OCI-LY1 (cell line): ENCODE measurements around the gene FUCA2.

Experiments used
- EZH2 ChIP-seq: fragments of 200-600 bp; sonication (generic), shearing (Covaris generic); IDR thresholded peaks from 2 replicates; pipeline ENCODE4 v1.8.0; 2017; ENCODE audit warnings: borderline replicate concordance, mixed run types, mild to moderate bottlenecking, antibody characterized with exemption, low read length, moderate library complexity, mixed read lengths
- TF ChIP-seq, protein P1 (sequence below): fragments of 200-600 bp; sonication (generic), shearing (Covaris generic); IDR thresholded peaks from 2 replicates; pipeline ENCODE4 v1.5.1; 2017; ENCODE audit warnings: mild to moderate bottlenecking, antibody characterized with exemption, low read length, moderate library complexity, mixed read lengths

DNA sequence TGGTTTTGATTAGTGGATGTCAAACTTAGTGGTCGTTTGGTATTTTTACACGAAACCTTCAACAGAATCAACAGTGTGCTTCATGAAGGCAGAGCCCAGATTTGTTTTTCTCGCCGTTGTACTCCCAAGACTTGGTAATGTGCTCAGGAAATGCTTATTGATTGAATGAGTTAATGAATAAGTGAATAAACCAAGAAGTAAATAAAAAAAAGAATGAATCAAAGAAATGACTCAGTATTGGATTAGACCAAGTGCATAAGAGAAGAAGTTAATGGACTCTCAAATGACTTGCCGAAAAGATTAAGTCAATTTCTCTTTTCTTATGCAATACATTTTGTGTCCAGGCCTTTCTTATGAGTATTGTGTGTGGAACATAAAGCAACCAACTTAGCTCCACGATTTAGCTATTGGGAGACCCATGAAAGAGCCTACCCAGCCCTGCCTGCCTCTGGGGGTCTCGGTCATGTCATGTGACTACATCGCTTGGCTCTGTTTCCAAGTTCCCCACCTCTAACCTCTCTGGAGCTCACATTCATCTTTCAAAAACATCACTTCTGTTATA is 10.6 kb upstream of the FUCA2 start:
- no peak for TF ChIP-seq EZH2
- TF ChIP-seq, protein P1, sequence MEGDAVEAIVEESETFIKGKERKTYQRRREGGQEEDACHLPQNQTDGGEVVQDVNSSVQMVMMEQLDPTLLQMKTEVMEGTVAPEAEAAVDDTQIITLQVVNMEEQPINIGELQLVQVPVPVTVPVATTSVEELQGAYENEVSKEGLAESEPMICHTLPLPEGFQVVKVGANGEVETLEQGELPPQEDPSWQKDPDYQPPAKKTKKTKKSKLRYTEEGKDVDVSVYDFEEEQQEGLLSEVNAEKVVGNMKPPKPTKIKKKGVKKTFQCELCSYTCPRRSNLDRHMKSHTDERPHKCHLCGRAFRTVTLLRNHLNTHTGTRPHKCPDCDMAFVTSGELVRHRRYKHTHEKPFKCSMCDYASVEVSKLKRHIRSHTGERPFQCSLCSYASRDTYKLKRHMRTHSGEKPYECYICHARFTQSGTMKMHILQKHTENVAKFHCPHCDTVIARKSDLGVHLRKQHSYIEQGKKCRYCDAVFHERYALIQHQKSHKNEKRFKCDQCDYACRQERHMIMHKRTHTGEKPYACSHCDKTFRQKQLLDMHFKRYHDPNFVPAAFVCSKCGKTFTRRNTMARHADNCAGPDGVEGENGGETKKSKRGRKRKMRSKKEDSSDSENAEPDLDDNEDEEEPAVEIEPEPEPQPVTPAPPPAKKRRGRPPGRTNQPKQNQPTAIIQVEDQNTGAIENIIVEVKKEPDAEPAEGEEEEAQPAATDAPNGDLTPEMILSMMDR, result no peak
